Uterus (tissue), 2 donors: ENCODE data around the gene MICB.

Experiments
- CTCF ChIP-seq, 4 experiments: fragments of 200-600 bp in 2 of 4; fragments of 450-650 bp in 2 of 4; sonication (generic) in 2 of 4; IDR thresholded peaks; one replicate each; pipeline ENCODE4 v1.5.1; 2016 to 2019; ENCODE audit warnings: antibody characterized with exemption in 4 of 4, mild to moderate bottlenecking in 2 of 4, moderate library complexity in 1 of 4
- POLR2A ChIP-seq, 2 donors: fragments of 450-650 bp; IDR thresholded peaks; one replicate each; pipeline ENCODE4 v1.6.1; 2016; ENCODE audit warnings: antibody characterized with exemption in 2 of 2, mild to moderate bottlenecking in 1 of 2, moderate library complexity in 1 of 2

- TF ChIP-seq CTCF (IDR thresholded peaks at IDR 0.05) (no peak), POLR2A (IDR thresholded peaks at IDR 0.05) (no peak)
Observed at GRCh38 chr6:31495580-31495979, 2.4 kb upstream of the MICB start.
